ENCODE results near the gene SUMO2. TPM values are rescaled to one million over a fixed set of nuclear protein-coding genes. Genes with fewer than 3 reads are reported as not detected.

The SUMO2 gene
- total and polyA plus RNA-seq, 2 of the 13 experiments (the other 11 are each of a cell fraction or from before 2014, with no cell fraction given) = 337 to 553 TPM

- TF ChIP-seq MAX (IDR thresholded peaks at IDR 0.05) (peak; percentile 96), PHF5A (CRISPR knock-in tag; IDR thresholded peaks at IDR 0.05; ENCODE audit: low read depth, unreplicated experiment) (no peak), ZNF703 (CRISPR knock-in tag; IDR thresholded peaks at IDR 0.05; ENCODE audit: borderline replicate concordance) (no peak; the same call in 1 of the 2 replicates), ZNF652 (CRISPR knock-in tag; IDR thresholded peaks at IDR 0.05; ENCODE audit: borderline replicate concordance, low read depth) (no peak), MYNN (CRISPR knock-in tag; IDR thresholded peaks at IDR 0.05; ENCODE audit: low read depth) (no peak), FOXP1 (IDR thresholded peaks at IDR 0.05) (no peak), FOXP1 (CRISPR knock-in tag; IDR thresholded peaks at IDR 0.05) (no peak), CCDC6 (CRISPR knock-in tag; IDR thresholded peaks at IDR 0.05) (peak; percentile 81; the same call in 1 of the 2 replicates), ZNF30 (CRISPR knock-in tag; IDR thresholded peaks at IDR 0.05) (0 out of 2 replicates have a peak, but pooled peaks have one; percentile 63), ZNF616 (CRISPR knock-in tag; IDR thresholded peaks at IDR 0.05; ENCODE audit: low read depth) (peak; percentile 93; the same call in 1 of the 2 replicates), EEA1 (CRISPR knock-in tag; IDR thresholded peaks at IDR 0.05; ENCODE audit: borderline replicate concordance) (peak; percentile 92), ZNF282 (IDR thresholded peaks at IDR 0.05; ENCODE audit: partially characterized antibody) (no peak), ZKSCAN5 (CRISPR knock-in tag; IDR thresholded peaks at IDR 0.05) (no peak), DZIP1 (CRISPR knock-in tag; IDR thresholded peaks at IDR 0.05) (no peak; the same call in 1 of the 2 replicates), EED (CRISPR knock-in tag; IDR thresholded peaks at IDR 0.05) (peak; percentile 66; the same call in 1 of the 2 replicates), STAT6 (CRISPR knock-in tag; IDR thresholded peaks at IDR 0.05; ENCODE audit: borderline replicate concordance) (no peak; the same call in 1 of the 2 replicates), ZC3H13 (CRISPR knock-in tag; IDR thresholded peaks at IDR 0.05) (peak; percentile 92)
- TF ChIP-seq, protein P1, sequence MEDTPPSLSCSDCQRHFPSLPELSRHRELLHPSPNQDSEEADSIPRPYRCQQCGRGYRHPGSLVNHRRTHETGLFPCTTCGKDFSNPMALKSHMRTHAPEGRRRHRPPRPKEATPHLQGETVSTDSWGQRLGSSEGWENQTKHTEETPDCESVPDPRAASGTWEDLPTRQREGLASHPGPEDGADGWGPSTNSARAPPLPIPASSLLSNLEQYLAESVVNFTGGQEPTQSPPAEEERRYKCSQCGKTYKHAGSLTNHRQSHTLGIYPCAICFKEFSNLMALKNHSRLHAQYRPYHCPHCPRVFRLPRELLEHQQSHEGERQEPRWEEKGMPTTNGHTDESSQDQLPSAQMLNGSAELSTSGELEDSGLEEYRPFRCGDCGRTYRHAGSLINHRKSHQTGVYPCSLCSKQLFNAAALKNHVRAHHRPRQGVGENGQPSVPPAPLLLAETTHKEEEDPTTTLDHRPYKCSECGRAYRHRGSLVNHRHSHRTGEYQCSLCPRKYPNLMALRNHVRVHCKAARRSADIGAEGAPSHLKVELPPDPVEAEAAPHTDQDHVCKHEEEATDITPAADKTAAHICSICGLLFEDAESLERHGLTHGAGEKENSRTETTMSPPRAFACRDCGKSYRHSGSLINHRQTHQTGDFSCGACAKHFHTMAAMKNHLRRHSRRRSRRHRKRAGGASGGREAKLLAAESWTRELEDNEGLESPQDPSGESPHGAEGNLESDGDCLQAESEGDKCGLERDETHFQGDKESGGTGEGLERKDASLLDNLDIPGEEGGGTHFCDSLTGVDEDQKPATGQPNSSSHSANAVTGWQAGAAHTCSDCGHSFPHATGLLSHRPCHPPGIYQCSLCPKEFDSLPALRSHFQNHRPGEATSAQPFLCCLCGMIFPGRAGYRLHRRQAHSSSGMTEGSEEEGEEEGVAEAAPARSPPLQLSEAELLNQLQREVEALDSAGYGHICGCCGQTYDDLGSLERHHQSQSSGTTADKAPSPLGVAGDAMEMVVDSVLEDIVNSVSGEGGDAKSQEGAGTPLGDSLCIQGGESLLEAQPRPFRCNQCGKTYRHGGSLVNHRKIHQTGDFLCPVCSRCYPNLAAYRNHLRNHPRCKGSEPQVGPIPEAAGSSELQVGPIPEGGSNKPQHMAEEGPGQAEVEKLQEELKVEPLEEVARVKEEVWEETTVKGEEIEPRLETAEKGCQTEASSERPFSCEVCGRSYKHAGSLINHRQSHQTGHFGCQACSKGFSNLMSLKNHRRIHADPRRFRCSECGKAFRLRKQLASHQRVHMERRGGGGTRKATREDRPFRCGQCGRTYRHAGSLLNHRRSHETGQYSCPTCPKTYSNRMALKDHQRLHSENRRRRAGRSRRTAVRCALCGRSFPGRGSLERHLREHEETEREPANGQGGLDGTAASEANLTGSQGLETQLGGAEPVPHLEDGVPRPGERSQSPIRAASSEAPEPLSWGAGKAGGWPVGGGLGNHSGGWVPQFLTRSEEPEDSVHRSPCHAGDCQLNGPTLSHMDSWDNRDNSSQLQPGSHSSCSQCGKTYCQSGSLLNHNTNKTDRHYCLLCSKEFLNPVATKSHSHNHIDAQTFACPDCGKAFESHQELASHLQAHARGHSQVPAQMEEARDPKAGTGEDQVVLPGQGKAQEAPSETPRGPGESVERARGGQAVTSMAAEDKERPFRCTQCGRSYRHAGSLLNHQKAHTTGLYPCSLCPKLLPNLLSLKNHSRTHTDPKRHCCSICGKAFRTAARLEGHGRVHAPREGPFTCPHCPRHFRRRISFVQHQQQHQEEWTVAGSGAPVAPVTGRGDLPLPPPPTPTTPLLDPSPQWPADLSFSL (CRISPR knock-in tag; IDR thresholded peaks at IDR 0.05) = no peak; the same call in 1 of the 2 replicates
These were observed 51.3 kb downstream of the SUMO2 start, which contains the start of gene NT5C (continued) for GRCh38 chr17:75131278-75132017.

Measured in HepG2 (cell line).